Lung (tissue), 16 donors: Measurements from ENCODE around the gene HMX3. TPM values are rescaled to one million over a fixed set of nuclear protein-coding genes. Genes with fewer than 3 reads are reported as not detected.

Experiments used
- ATAC-seq: fragments of 200-7000 bp; cut with Tn5 transposase; one replicate; pipeline ENCODE4 v1.9.1; 2020; ENCODE audit warnings: moderate number of reproducible peaks; ENCODE audit not compliant: insufficient read depth, low FRiP score
- DNase-seq, 3 donors: peaks; one replicate each; pipeline ENCODE4 v3.0.0-alpha.2; 2013 to 2017
- H3K27ac ChIP-seq, 2 donors: one replicate each; pipeline ENCODE4 v1.5.1; 2013; ENCODE audit warnings: mild to moderate bottlenecking in 2 of 2, moderate library complexity in 2 of 2, control low read depth in 1 of 2, inconsistent platforms in 1 of 2, low read depth in 1 of 2, low read length in 1 of 2
- H3K27me3 ChIP-seq, 3 donors: one replicate each; pipeline ENCODE4 v1.5.1; 2013; ENCODE audit warnings: low read length in 2 of 3; ENCODE audit not compliant: control insufficient read depth in 3 of 3, insufficient read depth in 3 of 3
- H3K36me3 ChIP-seq, 4 donors: one replicate each; pipeline ENCODE4 v1.5.1; 2013; ENCODE audit warnings: low read length in 4 of 4, mild to moderate bottlenecking in 1 of 4, moderate library complexity in 1 of 4; ENCODE audit not compliant: control insufficient read depth in 4 of 4, insufficient read depth in 4 of 4
- H3K4me1 ChIP-seq, 5 donors: one replicate each; pipeline ENCODE4 v1.5.1; 2013; ENCODE audit warnings: low read length in 5 of 5, mild to moderate bottlenecking in 2 of 5, moderate library complexity in 1 of 5; ENCODE audit not compliant: control insufficient read depth in 5 of 5, insufficient read depth in 5 of 5
- H3K4me3 ChIP-seq: one replicate; pipeline ENCODE4 v1.5.1; 2013; ENCODE audit warnings: mild to moderate bottlenecking, control low read depth, moderate library complexity
- H3K9ac ChIP-seq, 2 donors: one replicate each; pipeline ENCODE4 v1.5.1; 2013; ENCODE audit warnings: low read length in 2 of 2, control low read depth in 1 of 2; ENCODE audit not compliant: insufficient read depth in 1 of 2
- H3K9me3 ChIP-seq, 4 donors: one replicate each; pipeline ENCODE4 v1.5.1; 2013; ENCODE audit warnings: low read length in 3 of 4, mild to moderate bottlenecking in 1 of 4, moderate library complexity in 1 of 4; ENCODE audit not compliant: control insufficient read depth in 4 of 4, insufficient read depth in 3 of 4
- WGBS, 2 donors: extraction: QIAGEN DNeasy Blood & Tissue Kit; methylation state at CpG; one replicate each; pipeline ENCODE4 v1.1.7; 2013; 5-methylcytosine and 5-hydroxymethylcytosine counted together
- long read RNA-seq, 5 donors: transcript quantifications; one replicate each; lab custom pipeline, GENCODE V29; 2026
- polyA plus RNA-seq, 2 donors: library from polyadenylated mRNA; stranded (reverse); fragments of 200-250 nt; gene quantifications; one replicate each; pipeline ENCODE4 v1.2.1, GENCODE V29; 2013
- total RNA-seq, 2 donors: library from RNA; depleted of rRNA in 1 of 2; stranded (reverse); fragments of >200 nt in 1 of 2; gene quantifications; one replicate each; pipeline ENCODE4 v1.2.1, GENCODE V29; 2014 to 2021
- TF ChIP-seq, protein P1 (sequence below): IDR thresholded peaks from 2 replicates; pipeline ENCODE4 v1.5.1; 2012; ENCODE audit warnings: mild to moderate bottlenecking; ENCODE audit errors: control extremely low read depth, extremely low read depth
- donor health status: control.
- donor health status: control.
- donor health status: Bipolar disorder and iron deficiency.
- donor health status: healthy.
- donor health status: DM: yes; HTN: yes; CAD: no.

HMX3 gene
- total RNA-seq (not detected), polyA plus RNA-seq (not detected)
- long read RNA-seq, donor 1: 0 reads
- long read RNA-seq, donor 2: 0 reads
- long read RNA-seq, donor 3: 0 reads
- long read RNA-seq, donor 4: 0 reads
- long read RNA-seq, donor 5: 0 reads

DNA sequence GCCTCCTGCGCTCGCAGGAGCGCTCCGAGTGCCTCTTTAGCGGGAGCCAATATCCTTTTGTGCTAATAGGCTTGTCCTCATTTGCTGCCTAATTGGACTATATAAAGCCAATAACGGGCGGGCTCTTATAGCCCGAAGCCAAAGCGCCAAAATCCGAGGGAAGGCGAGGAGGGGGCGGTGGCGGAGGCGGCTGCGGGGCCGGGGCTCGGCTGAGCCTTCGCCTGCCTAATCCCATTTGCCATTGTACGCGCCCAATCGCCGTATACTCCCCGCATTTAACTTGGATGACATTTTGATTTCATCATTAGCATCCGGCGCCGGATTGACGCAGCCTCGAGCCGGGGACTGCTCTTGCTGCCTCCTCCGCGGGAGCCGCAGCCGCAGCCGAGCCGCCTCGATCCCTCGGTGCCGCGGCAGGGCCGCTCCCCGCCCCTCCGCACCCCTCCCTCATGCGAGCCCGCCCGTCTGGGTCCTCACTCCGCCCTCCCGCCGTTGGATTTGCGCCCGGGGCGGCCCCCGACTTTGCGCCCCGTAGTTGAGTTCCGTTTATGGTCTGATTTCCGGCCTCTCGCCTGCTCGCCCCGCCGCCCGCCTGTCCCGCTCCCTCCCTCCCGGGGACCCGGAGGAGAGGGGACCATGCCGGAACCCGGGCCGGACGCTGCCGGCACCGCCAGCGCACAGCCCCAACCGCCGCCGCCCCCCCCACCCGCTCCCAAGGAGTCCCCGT is at the start of gene HMX3:
HMX3 (plus strand) TSS at position 556 of the 727 bp plus-strand sequence; CDS start at position 637, 81 bp downstream.
- Histone ChIP-seq H3K36me3 (no peaks in the 10 kb centered on the region), H3K9me3 (peaks cover 0 to 3% (median 0%) of the 10 kb centered on the region in 4 donors), H3K9ac (no peak within 1 kb of the TSS), H3K27ac (no peak within 1 kb of the TSS), H3K27me3 (peaks cover 17 to 84% (median 80%) of the 10 kb centered on the region in 3 donors), H3K4me3 (peak within 1 kb of the TSS; percentile 5), H3K4me1 (peaks cover 0 to 33% (median 8%) of the 10 kb centered on the region in 5 donors)
- TF ChIP-seq, protein P1, sequence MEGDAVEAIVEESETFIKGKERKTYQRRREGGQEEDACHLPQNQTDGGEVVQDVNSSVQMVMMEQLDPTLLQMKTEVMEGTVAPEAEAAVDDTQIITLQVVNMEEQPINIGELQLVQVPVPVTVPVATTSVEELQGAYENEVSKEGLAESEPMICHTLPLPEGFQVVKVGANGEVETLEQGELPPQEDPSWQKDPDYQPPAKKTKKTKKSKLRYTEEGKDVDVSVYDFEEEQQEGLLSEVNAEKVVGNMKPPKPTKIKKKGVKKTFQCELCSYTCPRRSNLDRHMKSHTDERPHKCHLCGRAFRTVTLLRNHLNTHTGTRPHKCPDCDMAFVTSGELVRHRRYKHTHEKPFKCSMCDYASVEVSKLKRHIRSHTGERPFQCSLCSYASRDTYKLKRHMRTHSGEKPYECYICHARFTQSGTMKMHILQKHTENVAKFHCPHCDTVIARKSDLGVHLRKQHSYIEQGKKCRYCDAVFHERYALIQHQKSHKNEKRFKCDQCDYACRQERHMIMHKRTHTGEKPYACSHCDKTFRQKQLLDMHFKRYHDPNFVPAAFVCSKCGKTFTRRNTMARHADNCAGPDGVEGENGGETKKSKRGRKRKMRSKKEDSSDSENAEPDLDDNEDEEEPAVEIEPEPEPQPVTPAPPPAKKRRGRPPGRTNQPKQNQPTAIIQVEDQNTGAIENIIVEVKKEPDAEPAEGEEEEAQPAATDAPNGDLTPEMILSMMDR: no peak
- WGBS, 2 donors: 1% methylated on average over 68 to 76 of the region's 76 CpGs
- ATAC-seq (no peak), DNase-seq (no peak)

DNA sequence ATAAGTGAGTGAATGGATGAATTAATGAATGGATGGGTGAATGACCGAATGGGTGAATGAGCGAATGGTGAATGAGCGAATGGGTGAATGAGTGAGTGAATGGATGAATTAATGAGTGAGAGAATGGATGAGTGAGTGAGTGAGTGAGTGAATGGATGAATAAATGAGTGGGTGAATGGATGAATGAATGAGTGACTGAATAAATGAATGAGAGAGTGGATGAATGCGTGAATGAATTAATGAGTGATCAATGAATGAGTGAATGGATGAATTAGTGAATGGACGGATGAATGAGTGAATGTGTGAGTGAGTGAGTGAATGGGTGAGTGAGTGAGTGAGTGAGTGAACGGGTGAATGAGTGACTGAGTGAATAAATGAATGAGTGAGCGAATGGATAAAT is 49.5 kb upstream of the HMX3 start:
- no peak for DNase-seq
- no peak overlapping the region for H3K9ac ChIP-seq
- H3K36me3 ChIP-seq: no peaks in the 10 kb centered on the region
- H3K4me3 ChIP-seq: no peak overlapping the region
- peaks cover 0 to 2% (median 0%) of the 10 kb centered on the region in 3 donors for H3K27me3 ChIP-seq
- H3K9me3 ChIP-seq: peaks cover 0 to 4% (median 0%) of the 10 kb centered on the region in 4 donors
- ATAC-seq: no peak
- TF ChIP-seq, protein P1: no peak
- H3K4me1 ChIP-seq: no peaks in the 10 kb centered on the region
- 80 to 86% methylated on average over 7 of the region's 7 CpGs for WGBS, 2 donors
- no peak overlapping the region for H3K27ac ChIP-seq

DNA sequence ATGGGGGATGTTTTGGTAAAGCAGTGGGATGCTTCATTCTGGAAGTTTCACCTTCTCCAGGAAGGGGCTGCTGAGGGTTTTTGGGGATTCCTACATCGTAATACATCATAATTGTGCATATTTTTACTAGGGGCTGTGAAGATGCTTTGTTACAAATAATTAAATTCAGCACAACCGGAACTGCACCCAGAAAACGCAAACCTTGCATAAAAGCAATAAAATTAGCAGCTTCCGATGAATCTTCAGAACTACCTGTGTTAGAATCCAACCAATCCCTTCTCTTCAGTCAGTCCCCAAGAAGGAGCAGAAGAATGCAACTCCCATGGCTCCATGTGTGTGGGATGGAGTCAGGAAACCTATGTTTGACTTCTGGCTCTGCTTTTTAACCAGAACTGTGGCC is 48.4 kb upstream of the HMX3 start:
- Histone ChIP-seq H3K9ac (no peak overlapping the region), H3K27me3 (peaks cover 0 to 2% (median 2%) of the 10 kb centered on the region in 3 donors), H3K4me1 (no peaks in the 10 kb centered on the region), H3K9me3 (peaks cover 0 to 4% (median 0%) of the 10 kb centered on the region in 4 donors), H3K36me3 (no peaks in the 10 kb centered on the region), H3K4me3 (no peak overlapping the region), H3K27ac (no peak overlapping the region)
- TF ChIP-seq, protein P1: no peak
- no peak for DNase-seq
- no peak for ATAC-seq
- WGBS, 2 donors: 91 to 94% methylated on average over 4 of the region's 4 CpGs
